Esophagus squamous epithelium (tissue), 4 donors: ENCODE data around the gene CPN2.

Experiments used
- POLR2A ChIP-seq, 4 donors: fragments of 450-650 bp; IDR thresholded peaks; one replicate each; pipeline ENCODE4 v1.6.1; 2017; ENCODE audit warnings: antibody characterized with exemption in 4 of 4, mild to moderate bottlenecking in 4 of 4, moderate library complexity in 3 of 4
- TF ChIP-seq, protein P1 (sequence below), 6 experiments: fragments of 450-650 bp in 4 of 6; fragments of 200-600 bp in 2 of 6; sonication (generic) in 2 of 6; IDR thresholded peaks; one replicate each; pipeline ENCODE4 v1.5.1; 2016 to 2019; ENCODE audit warnings: antibody characterized with exemption in 6 of 6, mild to moderate bottlenecking in 4 of 6, moderate library complexity in 4 of 6

DNA sequence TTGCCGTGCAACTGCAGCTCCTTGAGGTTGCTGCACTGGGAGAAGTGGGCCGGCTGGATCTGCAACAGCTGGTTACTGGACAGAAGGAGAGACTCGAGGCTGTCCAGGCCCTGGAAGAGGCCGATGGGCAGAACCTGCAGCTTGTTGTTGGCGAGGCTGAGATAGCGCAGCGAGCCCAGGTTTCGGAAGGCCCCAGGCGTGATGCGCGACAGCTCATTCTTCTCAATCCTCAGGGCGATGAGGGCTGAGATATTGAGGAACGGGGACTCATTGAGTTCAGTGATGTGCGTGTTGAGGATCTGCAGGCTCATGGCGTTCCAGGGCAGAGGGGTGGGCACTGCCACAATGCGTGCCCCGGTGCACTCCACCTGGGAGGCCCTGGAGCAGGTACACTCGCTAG lies 9.4 kb upstream of the CPN2 start:
- TF ChIP-seq, protein P1, sequence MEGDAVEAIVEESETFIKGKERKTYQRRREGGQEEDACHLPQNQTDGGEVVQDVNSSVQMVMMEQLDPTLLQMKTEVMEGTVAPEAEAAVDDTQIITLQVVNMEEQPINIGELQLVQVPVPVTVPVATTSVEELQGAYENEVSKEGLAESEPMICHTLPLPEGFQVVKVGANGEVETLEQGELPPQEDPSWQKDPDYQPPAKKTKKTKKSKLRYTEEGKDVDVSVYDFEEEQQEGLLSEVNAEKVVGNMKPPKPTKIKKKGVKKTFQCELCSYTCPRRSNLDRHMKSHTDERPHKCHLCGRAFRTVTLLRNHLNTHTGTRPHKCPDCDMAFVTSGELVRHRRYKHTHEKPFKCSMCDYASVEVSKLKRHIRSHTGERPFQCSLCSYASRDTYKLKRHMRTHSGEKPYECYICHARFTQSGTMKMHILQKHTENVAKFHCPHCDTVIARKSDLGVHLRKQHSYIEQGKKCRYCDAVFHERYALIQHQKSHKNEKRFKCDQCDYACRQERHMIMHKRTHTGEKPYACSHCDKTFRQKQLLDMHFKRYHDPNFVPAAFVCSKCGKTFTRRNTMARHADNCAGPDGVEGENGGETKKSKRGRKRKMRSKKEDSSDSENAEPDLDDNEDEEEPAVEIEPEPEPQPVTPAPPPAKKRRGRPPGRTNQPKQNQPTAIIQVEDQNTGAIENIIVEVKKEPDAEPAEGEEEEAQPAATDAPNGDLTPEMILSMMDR (IDR thresholded peaks at IDR 0.05), result no peak
- TF ChIP-seq POLR2A (IDR thresholded peaks at IDR 0.05), result no peak
